Activated CD4-positive, alpha-beta T cell treated with anti-CD3 and anti-CD28 coated beads, Interleukin-2, amount 10 ng/mL, durations not matched to agents 7 days and 5 days (primary cell): ENCODE measurements around the gene GPC6. TPM values are rescaled to one million over a fixed set of nuclear protein-coding genes. Genes with fewer than 3 reads are reported as not detected.

Experiments used
- CTCF ChIA-PET: fragments of 350-600 bp; sonication (Branson Sonifier 250); formaldehyde crosslinking; loops from one replicate; lab custom pipeline; 2021; ENCODE audit warnings: antibody characterized with exemption; lab: Charles Lee
- POLR2A ChIA-PET: fragments of 350-600 bp; sonication (Branson Sonifier 250); formaldehyde crosslinking; loops from one replicate; lab custom pipeline; 2021; ENCODE audit warnings: antibody characterized with exemption; lab: Charles Lee
- DNase-seq: peaks from one replicate; pipeline ENCODE4 v3.0.0-alpha.2; 2020
- H3K27ac Mint-ChIP-seq: one replicate; pipeline ENCODE4 v1.8.0; 2021; ENCODE audit warnings: mild to moderate bottlenecking, moderate library complexity, mixed read lengths
- H3K27me3 Mint-ChIP-seq: one replicate; pipeline ENCODE4 v1.8.0; 2021; ENCODE audit warnings: mixed read lengths
- H3K36me3 Mint-ChIP-seq: one replicate; pipeline ENCODE4 v1.8.0; 2021; ENCODE audit warnings: low read depth, mixed read lengths
- H3K4me1 Mint-ChIP-seq: one replicate; pipeline ENCODE4 v1.8.0; 2021; ENCODE audit warnings: mixed read lengths
- H3K4me3 Mint-ChIP-seq: one replicate; pipeline ENCODE4 v1.8.0; 2021; ENCODE audit warnings: mild to moderate bottlenecking, moderate library complexity, mixed read lengths
- H3K9me3 Mint-ChIP-seq: one replicate; pipeline ENCODE4 v1.8.0; 2021; ENCODE audit warnings: mixed read lengths
- total RNA-seq, 2 experiments: library from RNA; stranded (reverse); gene quantifications; one replicate each; pipeline ENCODE4 v1.2.3, GENCODE V29; 2021

Gene GPC6
- total RNA-seq, 2 experiments from 2014 or later: not detected

- no peak overlapping the region for H3K27ac Mint-ChIP-seq
- peaks cover 2% of the 10 kb centered on the region for H3K27me3 Mint-ChIP-seq
- H3K9me3 Mint-ChIP-seq: peaks cover 16% of the 10 kb centered on the region
- peaks cover 3% of the 10 kb centered on the region for H3K4me1 Mint-ChIP-seq
- POLR2A ChIA-PET: no interaction called here
- no peak for DNase-seq
- H3K4me3 Mint-ChIP-seq: no peak overlapping the region
- H3K36me3 Mint-ChIP-seq: no peaks in the 10 kb centered on the region
- CTCF ChIA-PET: no interaction called here
Measured at GRCh38 chr13:94413598-94413944, 1187.0 kb downstream of the GPC6 start.

- DNase-seq: no peak
- CTCF ChIA-PET: no interaction called here
- H3K4me3 Mint-ChIP-seq: no peak overlapping the region
- peaks cover 16% of the 10 kb centered on the region for H3K9me3 Mint-ChIP-seq
- peaks cover 2% of the 10 kb centered on the region for H3K27me3 Mint-ChIP-seq
- peaks cover 3% of the 10 kb centered on the region for H3K36me3 Mint-ChIP-seq
- no peak overlapping the region for H3K27ac Mint-ChIP-seq
- POLR2A ChIA-PET: no interaction called here
- H3K4me1 Mint-ChIP-seq: peaks cover 8% of the 10 kb centered on the region
Measured at GRCh38 chr13:94414141-94414540, 1187.5 kb downstream of the GPC6 start.

GRCh38 chr13:94414708-94415107 lies 1188.1 kb downstream of the GPC6 start:
- H3K27me3 Mint-ChIP-seq: peaks cover 2% of the 10 kb centered on the region
- peaks cover 4% of the 10 kb centered on the region for H3K36me3 Mint-ChIP-seq
- peaks cover 17% of the 10 kb centered on the region for H3K9me3 Mint-ChIP-seq
- POLR2A ChIA-PET: no interaction called here
- H3K4me1 Mint-ChIP-seq: peaks cover 13% of the 10 kb centered on the region
- CTCF ChIA-PET: interaction anchor here (0.6 kb wide), 1 partner anchor 10 kb away, joined by 3 read pairs; no protein-coding TSS in a partner anchor
- H3K27ac Mint-ChIP-seq: no peak overlapping the region
- no peak for DNase-seq
- no peak overlapping the region for H3K4me3 Mint-ChIP-seq

DNA sequence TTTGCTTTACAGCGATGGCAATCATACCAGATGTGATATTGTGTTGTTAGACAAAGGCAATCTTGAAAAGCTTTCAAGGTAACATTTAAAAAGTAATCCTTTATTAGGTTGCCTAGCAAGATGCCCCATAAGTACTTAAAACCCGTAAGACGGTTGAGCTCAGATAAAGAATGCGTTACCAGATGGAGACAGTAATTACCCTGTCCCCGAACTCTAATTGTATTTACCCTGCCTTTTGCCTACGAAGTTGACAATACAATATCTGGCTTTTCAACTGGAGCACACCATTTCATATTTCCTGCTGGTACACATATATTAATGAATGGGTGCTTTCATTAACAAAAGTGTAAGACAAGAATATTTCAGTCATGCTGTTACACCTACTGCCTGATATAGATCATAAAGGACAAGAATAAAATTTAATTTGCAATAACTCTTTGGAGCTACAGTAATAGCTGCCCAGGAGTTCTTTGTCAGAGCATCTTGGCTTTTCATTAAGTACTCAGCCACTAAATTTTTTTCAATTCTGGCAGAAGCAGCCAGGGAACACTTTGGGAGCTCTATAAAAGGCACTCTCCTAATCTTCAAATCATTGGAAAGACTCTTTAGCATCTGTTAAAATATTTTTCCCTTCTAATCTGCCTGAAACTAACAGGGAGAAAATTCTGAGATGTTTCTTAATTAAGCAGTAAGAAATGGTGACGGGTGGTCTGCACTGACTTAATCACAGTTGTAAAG lies 1189.1 kb downstream of the GPC6 start:
- H3K4me1 Mint-ChIP-seq: peaks cover 20% of the 10 kb centered on the region
- ChIA-PET POLR2A (no interaction called here), CTCF (no interaction called here)
- H3K9me3 Mint-ChIP-seq: peaks cover 24% of the 10 kb centered on the region
- peaks cover 2% of the 10 kb centered on the region for H3K27me3 Mint-ChIP-seq
- no peak overlapping the region for H3K27ac Mint-ChIP-seq
- H3K36me3 Mint-ChIP-seq: peaks cover 12% of the 10 kb centered on the region
- no peak for DNase-seq
- H3K4me3 Mint-ChIP-seq: no peak overlapping the region

GRCh38 chr13:94416454-94417080 lies 1190.0 kb downstream of the GPC6 start:
- ChIA-PET POLR2A (no interaction called here), CTCF (no interaction called here)
- no peak overlapping the region for H3K4me3 Mint-ChIP-seq
- H3K36me3 Mint-ChIP-seq: peaks cover 12% of the 10 kb centered on the region
- peaks cover 20% of the 10 kb centered on the region for H3K4me1 Mint-ChIP-seq
- DNase-seq: no peak
- peaks cover 33% of the 10 kb centered on the region for H3K9me3 Mint-ChIP-seq
- no peak overlapping the region for H3K27ac Mint-ChIP-seq
- peaks cover 2% of the 10 kb centered on the region for H3K27me3 Mint-ChIP-seq

- ChIA-PET POLR2A (no interaction called here), CTCF (no interaction called here)
- no peak overlapping the region for H3K4me3 Mint-ChIP-seq
- peaks cover 34% of the 10 kb centered on the region for H3K9me3 Mint-ChIP-seq
- peaks cover 2% of the 10 kb centered on the region for H3K27me3 Mint-ChIP-seq
- H3K36me3 Mint-ChIP-seq: peaks cover 12% of the 10 kb centered on the region
- no peak for DNase-seq
- H3K4me1 Mint-ChIP-seq: peaks cover 20% of the 10 kb centered on the region
- no peak overlapping the region for H3K27ac Mint-ChIP-seq
Measured at GRCh38 chr13:94417294-94417693, 1190.7 kb downstream of the GPC6 start.

DNA sequence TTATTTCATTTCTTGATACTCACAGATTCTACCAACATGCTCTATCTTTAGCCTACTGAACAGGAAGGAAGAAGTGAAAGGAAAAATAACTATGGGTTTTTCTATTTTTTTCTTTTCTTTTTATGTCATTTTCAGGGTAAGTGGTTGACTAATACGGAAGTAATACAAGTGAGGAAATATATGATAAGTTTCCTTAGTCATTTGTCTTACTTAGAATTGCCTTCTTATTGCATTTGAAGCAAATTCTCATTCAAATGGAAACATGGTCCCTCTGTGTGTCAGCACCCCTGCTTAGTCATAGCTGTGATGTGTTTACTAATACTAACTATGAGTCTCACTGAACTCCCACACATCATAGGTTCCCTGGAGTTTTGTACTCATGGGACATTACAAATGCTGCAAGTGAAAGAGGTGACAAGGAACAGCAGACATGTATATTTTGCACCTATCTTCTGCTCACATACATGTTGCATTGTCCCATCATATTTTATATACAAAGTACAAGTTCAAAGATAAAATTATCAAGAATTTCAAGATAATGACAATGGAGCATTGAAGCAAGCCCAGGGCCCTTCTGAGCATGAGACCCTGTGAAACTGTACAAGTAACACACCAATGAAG lies 1192.8 kb downstream of the GPC6 start:
- H3K27me3 Mint-ChIP-seq: no peaks in the 10 kb centered on the region
- peaks cover 20% of the 10 kb centered on the region for H3K4me1 Mint-ChIP-seq
- peaks cover 37% of the 10 kb centered on the region for H3K9me3 Mint-ChIP-seq
- peaks cover 12% of the 10 kb centered on the region for H3K36me3 Mint-ChIP-seq
- no peak for DNase-seq
- CTCF ChIA-PET: interaction anchor here (0.8 to 1.9 kb wide), 3 partner anchors 12 to 16 kb away, joined by 3 to 6 read pairs (median 3); no protein-coding TSS in a partner anchor
- H3K27ac Mint-ChIP-seq: peak overlapping the region; percentile 78
- no peak overlapping the region for H3K4me3 Mint-ChIP-seq
- POLR2A ChIA-PET: no interaction called here

GRCh38 chr13:94419925-94420305 lies 1193.3 kb downstream of the GPC6 start:
- H3K9me3 Mint-ChIP-seq: peaks cover 37% of the 10 kb centered on the region
- no peak overlapping the region for H3K4me3 Mint-ChIP-seq
- CTCF ChIA-PET: interaction anchor here (0.6 to 1.9 kb wide), 3 partner anchors 12 to 457 kb away, joined by 3 to 6 read pairs (median 3); no protein-coding TSS in a partner anchor
- POLR2A ChIA-PET: no interaction called here
- peak overlapping the region; percentile 78 for H3K27ac Mint-ChIP-seq
- peaks cover 12% of the 10 kb centered on the region for H3K36me3 Mint-ChIP-seq
- H3K4me1 Mint-ChIP-seq: peaks cover 20% of the 10 kb centered on the region
- no peaks in the 10 kb centered on the region for H3K27me3 Mint-ChIP-seq
- no peak for DNase-seq

DNA sequence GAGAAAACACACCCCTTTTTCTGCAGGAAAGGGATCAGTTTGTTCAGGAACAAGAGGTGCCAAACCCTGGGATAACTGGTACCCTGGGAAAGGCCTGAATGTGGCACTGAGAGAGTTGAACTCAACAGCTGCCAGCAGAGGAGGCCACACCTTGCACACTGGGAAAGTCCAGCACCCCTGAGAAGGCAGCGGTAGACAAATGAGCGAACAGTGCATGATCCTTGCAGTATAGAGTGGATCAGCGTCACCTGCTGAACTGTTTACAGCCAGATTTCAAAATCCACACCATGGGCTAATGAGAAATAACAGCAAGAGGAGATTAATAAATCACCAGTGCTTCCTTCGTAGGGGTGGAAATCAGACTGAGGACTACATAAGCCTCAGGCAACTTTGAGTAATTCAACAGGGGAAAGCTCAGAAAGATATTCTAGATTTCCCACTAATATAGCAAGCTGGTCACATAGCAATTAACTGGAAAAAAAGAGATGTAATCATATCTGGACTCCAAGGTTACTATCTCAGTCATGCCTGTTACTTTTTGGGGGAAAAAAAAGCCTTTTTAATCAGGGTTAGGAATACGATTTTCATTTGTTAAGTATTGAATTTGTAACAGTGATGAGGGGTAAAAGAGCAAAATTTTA lies 1200.8 kb downstream of the GPC6 start:
- CTCF ChIA-PET: interaction anchor here (0.6 kb wide), 1 partner anchor 314 kb away, joined by 4 read pairs; no protein-coding TSS in a partner anchor

GRCh38 chr13:94431574-94431973 lies 1205.0 kb downstream of the GPC6 start:
- no peaks in the 10 kb centered on the region for H3K36me3 Mint-ChIP-seq
- no peaks in the 10 kb centered on the region for H3K27me3 Mint-ChIP-seq
- ChIA-PET CTCF (interaction anchor here (0.8 kb wide), 1 partner anchor 12 kb away, joined by 3 read pairs; no protein-coding TSS in a partner anchor), POLR2A (no interaction called here)
- no peak for DNase-seq
- no peaks in the 10 kb centered on the region for H3K9me3 Mint-ChIP-seq
- H3K4me3 Mint-ChIP-seq: no peak overlapping the region
- H3K27ac Mint-ChIP-seq: no peak overlapping the region
- H3K4me1 Mint-ChIP-seq: peaks cover 12% of the 10 kb centered on the region

More for the DNA sequence above, 1200.8 kb downstream of the GPC6 start:
- DNase-seq: no peak
- Mint-ChIP-seq H3K27ac (no peak overlapping the region), H3K9me3 (peaks cover 2% of the 10 kb centered on the region), H3K4me1 (peaks cover 10% of the 10 kb centered on the region), H3K27me3 (no peaks in the 10 kb centered on the region), H3K36me3 (no peaks in the 10 kb centered on the region), H3K4me3 (no peak overlapping the region)
- POLR2A ChIA-PET: no interaction called here

DNA sequence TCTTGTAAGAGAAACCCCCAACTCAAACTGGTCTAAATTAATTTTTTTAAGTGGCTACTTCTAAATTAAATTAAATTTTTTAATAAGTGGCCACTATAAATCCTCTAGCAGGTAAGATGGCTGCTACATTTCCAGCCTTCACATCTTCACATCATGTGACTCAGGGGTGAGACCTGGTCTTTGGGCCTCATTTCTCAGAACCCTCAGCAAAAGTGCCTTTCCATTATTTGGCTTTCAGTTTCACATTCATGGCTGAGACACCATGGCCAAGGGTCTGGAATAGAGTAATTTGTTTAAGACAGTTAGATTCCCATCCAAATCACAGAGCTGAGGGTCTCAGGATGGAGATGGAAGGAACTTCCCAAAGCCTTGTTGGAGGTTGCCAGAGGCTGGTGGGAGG lies 1205.4 kb downstream of the GPC6 start:
- Mint-ChIP-seq H3K4me3 (no peak overlapping the region), H3K4me1 (peaks cover 12% of the 10 kb centered on the region), H3K27me3 (no peaks in the 10 kb centered on the region), H3K36me3 (no peaks in the 10 kb centered on the region), H3K9me3 (no peaks in the 10 kb centered on the region), H3K27ac (no peak overlapping the region)
- ChIA-PET POLR2A (no interaction called here), CTCF (interaction anchor here (0.8 kb wide), 1 partner anchor 12 kb away, joined by 3 read pairs; no protein-coding TSS in a partner anchor)
- DNase-seq: no peak

DNA sequence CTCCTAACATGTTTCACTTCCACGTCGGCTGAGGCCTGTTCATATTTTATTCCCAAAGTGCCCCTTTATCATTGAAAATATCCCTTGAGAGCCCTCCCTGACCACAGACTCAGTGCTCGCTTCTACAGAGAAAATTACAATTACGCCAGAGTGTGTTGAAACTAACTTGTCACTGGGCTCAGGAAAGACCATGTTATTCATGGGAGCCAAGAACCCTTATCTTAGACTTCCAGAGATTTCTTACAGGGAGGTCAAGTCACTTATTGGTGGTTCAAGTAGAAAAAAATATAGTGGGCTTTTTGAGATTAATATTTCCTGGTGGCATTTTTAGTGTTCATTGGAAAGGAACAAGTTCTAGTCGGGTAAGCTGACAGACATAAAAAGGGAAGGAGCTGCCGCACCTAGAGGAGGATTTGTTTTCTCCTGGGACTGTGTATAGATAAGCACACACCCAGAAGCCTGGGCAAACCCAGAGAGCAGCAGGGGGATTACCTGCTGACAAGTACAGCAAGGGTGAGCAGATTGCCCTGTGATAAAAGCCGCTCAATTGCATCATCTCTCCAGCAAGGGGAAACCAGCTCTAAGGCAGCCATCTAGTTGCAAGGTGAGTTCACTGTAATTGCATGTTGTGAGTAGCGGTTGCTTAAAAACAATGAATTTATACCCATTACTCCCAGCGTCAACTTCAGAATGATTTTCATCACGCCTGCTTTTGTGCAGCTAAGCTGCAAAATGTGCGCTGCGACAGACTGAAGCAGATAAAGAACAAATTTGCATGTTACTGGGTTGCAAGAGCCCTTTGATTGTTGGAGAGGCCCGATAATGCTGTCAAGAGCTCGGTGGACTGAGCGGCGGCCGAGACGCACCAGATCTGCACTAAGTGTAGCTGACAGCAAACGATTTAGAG lies 1206.7 kb downstream of the GPC6 start:
- Mint-ChIP-seq H3K4me3 (no peak overlapping the region), H3K4me1 (peaks cover 12% of the 10 kb centered on the region)
- POLR2A ChIA-PET: no interaction called here

More for the DNA sequence above, 1206.7 kb downstream of the GPC6 start:
- no peaks in the 10 kb centered on the region for H3K27me3 Mint-ChIP-seq
- no peaks in the 10 kb centered on the region for H3K36me3 Mint-ChIP-seq
- CTCF ChIA-PET: no interaction called here
- no peak overlapping the region for H3K27ac Mint-ChIP-seq
- H3K9me3 Mint-ChIP-seq: no peaks in the 10 kb centered on the region
- no peak for DNase-seq
